ENCODE results near the gene SPOCK1.

Gene SPOCK1

DNA sequence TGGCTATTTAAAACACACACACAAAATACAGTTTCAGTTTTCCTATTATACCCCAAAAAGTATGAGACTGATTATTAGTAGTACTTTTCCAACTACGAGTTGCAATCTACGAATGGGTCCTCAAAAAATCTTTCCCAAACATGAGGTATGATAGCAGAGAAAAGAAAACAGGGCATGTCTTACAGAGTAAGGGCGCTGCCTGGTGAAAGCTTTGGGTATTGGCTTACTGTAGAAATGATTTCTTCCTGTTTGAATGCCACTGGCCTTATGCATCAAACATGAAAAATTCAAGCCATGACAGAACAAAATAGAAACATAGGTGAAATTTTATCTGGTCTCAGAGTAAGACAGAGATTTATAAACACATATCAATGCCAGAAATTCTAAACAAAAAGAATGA is 448.0 kb downstream of the SPOCK1 start:
- FAIRE-seq: no peak

DNA sequence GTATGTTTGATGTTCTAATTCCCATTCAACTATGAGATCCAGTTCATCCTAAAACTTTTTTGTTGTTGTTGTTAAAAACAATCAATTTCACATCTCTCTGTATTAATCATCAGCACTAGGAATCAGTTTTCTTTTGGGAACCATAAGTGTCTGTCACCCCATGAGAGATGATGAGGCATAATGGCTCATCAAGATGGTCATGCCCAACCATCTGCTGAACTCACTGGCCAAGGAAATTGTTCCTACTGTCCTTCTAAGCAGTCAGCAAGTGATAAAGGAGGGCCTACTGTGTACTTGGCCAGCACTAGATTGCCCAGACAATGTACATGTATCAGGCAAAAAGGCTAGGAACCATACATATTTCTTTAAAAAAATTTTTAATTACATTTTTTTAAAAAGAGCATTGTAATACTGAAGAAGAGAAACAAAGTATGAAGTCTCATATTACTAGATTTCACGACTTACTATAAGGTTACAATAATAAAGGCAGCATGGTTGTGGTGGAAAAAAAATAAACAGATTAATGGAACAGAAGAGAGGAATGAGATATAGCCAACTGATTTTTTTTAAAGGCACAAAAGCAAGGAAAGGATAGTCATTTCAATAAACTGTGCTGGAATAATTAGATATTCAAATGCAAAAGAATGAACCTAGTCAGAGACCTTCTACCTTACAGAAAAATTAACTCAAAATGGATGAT is 458.3 kb downstream of the SPOCK1 start:
- no peak for FAIRE-seq

DNA sequence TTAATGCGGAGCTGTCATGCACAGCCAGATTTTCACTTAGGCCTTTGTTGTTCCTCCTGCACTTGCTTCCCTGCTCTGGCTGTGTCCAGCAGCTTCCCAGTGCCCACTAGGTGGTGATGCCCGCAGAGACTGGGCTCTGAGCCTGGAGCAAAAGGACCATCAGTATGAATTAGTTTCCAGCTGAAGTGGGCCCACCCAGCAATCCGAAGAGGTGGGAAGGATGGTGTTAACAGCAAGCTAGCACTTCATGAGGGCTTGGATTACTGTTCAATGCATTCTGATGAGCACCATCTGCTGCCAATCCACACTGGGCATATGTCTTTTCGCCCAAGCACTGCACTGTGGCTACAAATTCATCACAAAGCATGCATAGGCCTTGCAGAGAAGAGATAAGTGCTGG is 459.1 kb downstream of the SPOCK1 start:
- no peak for FAIRE-seq

DNA sequence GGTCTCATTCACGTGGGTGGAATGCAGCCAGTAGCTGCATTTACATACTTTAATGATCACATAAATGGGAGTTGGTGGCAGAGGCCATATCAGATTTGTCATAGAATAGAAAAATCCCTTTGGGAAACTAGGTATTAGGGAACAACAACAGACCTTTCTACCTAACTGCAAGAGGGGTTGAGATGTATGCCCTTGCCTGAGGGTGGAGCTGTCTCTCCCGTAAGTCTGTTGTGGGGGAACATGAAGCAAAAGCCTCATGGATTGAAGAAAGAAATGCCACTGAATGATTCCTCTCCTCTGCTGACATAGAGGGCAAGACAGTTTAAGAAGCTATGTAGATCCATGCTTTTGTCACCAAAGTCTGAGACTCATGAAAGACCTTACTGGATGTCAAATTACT is 461.3 kb downstream of the SPOCK1 start:
- no peak for FAIRE-seq

DNA sequence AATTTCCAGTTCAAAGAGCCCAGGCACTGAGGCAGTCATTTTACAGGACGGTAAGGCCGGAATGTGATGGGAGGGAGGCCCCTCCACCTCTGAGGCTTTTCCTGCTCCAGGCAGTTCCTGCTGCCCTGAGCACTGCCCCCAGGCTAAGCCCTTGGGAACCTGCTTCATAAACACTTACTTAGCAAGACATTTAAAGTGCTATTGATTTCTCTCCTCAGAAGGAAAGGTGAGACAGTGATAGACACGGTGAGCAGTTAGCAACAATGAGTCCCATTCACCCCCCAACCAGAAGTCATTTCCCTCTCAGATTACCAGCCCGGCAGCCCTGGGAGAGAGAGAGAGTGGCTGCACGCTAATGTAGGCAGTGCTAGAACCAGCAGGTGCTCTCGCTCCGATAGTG is 462.5 kb downstream of the SPOCK1 start:
- no peak for FAIRE-seq

DNA sequence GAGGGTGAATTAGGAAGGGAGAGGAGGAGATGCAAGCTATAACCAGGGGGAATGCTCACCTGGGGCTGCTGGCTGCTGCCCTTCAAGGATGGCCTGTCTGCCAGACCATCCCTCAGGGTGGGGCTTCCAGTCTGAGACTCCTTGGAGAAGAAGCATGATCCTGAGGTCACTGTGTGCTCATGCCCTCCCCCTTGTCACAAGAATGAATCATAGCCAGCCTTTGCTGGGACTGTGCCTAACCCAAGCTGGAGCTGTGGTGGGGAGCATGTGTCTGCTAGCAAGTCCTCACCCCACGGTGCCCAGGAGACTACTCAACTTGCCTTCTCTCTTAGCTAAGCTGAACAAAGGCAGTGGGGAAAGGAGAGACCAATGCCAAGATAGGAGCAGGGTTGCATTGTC is 463.6 kb downstream of the SPOCK1 start:
- FAIRE-seq: no peak

DNA sequence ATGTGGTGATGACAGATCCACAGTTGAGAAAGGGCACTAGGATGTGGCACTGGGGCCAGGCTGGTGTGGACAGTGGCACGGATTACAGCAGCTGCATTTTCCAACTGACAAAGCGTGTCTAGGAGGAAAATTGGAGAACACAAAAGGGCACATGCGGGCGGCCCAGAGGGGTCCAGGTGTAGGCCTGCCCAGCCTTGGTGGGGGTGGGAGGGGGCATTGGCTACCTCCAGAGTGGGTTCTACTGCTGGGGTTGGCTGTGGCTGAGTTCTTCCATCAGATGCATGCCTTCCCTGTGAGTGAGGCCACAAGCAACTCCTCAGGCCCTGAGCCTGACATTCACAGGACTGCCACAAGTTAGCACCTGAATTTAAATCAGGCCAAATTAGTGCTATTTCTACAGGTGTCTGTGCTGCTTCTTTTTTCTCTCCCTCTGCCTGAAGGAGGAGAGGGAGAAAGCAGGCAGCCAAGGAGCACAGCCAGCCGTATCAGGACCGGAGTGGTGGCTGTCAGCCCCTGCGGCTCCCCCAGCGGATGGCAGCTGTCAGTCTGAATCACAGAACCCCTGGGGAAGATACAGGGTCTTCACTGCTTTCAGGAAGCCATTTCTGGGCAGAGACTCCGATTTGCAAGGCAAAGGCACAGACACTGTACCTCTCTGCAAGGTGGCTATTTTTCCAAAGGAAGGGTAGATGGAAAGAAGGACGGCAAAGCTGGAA is 464.2 kb downstream of the SPOCK1 start:
- FAIRE-seq: no peak

DNA sequence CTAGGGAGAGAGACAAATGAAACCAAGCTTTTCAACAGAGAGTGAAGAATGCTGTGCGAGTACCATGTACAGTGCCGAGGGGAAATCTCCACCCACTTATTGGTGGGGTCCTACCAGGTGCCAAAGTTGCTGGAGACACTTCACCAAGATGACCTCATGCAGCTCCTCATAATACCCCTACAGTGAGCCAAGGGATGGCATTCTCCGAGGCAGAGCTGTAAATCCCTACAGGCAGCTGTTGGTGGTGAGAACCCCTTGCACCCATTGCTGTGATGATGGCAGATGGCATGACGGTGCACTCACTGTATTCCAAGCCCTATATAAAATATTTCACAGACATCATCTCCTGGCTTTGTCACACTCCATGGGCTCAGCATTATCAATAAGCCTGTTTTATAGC is 464.9 kb downstream of the SPOCK1 start:
- FAIRE-seq: no peak

DNA sequence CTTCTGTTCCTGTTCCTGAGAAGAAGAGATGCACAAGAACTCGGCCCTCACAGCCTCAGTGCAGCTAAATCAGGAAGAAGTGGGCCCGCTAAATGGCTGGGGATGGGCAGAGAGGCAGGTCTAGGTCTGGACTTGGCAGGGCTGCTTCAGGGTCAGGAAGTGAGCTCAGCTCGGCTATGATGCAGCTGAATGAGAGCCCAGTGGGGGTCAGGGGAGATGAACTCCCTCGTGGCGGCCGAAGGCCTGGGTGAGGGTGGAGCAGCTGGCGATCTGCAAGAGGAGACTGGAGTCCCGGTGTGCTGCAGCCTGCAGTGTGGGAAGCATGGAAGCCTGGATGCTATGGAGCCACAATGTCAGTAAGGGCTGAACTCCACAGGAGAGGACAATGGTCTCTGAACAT is 466.2 kb downstream of the SPOCK1 start:
- no peak for FAIRE-seq

DNA sequence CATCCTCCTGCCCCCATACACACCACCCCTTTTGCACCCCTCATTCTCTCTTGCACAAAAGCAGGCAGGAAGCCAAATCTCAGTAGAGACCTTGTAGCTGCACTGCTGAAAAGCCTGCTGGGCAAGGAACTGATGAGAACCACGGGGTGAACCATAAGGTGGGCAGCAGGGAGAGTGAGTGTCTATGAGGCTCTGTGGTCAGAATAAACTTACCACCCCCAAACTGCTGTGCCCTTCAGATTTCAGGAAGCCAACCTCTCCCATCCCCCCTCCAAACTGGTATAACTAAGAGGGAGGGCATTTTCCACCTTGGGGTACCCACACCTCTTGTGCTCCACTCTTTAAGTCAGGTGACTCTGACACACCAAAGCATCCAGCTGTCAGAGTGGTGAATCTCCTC is 471.4 kb downstream of the SPOCK1 start:
- FAIRE-seq: no peak

DNA sequence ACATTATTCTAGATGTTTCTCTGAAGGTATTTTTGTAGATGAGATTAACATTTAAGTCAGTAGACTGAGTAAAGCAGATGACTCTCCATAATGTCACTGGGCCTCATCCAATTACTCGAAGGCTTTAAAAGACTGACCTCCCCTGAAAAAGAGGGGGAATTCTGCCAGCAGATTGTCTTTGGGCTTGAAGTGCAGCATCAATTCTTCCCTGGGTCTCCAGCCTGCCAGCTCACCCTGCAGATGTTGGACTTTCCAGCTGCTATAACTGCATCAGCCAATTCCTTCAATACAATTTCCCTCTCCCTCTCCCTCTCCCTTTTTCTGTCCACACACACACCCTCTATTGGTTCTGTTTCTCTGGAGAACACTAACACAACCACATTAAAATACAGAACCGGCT is 472.8 kb downstream of the SPOCK1 start:
- no peak for FAIRE-seq

DNA sequence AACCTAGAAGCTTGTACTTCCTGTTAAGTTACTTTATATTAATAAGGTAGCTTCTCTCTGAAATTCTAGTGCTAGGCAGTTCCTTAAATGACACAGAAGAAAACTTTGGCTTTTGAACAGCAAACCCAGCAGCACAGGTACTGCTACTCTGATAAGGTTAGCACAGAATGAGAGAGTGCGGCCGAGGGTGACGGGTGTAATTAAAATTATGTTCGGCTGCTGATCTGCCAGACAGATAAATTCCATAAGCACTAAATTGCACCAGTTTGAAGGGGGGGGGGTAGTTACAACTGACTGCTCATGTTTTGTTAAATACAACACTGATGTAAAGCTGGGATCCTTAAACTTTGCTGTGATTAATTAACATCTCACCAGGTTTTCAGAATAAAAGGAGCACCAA is 475.1 kb downstream of the SPOCK1 start:
- no peak for FAIRE-seq

DNA sequence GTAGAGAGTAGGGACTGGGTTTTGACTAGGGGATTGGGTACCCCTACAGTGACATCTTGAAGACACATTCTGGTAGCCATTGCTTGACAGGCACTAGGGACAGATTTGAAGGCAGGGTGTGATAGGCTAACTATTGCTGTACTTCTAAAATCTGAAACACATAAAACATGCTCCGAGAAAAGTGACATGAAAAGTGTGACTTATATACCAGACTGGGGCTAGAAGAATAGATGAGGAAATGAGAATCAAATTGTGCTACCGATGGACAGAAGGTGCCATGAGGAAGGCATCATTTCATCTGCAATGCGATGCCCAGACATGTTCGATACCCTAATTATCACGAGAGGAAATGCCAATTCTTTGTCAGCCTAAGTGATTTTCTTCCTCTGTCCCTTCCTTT is 475.8 kb downstream of the SPOCK1 start:
- no peak for FAIRE-seq

DNA sequence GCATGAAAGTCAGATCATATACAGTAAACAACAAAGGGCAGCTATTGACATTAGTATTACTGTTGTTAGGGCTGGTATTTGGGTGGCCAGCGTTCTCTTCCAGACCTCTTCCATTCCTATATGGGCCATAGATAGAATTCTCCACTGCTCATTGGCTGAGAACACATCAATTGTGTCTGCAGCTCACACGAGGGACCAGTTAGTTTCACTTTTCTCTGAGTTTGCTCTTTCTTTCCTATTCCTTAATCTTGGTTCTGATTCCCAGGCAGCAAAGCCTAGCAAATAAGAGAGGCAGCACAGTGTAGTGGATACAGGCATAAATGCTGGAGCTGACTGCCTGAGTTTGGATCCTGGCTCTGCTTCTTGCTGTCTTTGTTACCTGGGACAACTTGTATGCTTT is 476.4 kb downstream of the SPOCK1 start:
- FAIRE-seq: no peak

DNA sequence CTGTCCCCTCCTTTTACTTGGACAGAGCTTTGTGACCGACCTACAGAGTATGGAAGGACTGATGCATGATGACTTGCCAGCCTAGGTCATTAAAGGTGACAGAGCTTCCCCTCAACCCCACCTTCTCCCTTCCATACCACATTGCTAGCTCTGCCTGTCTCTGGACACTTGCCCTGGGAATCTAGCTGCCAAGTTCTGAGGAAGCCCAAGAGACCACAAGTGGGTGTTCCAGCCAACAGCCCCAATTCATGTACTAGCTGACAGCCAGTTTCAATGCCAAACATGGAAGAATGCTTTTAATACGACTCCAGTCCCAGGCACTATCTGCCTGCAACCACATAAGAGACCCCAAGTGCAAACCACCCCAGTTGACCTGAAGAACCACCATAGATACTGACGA is 477.1 kb downstream of the SPOCK1 start:
- FAIRE-seq: no peak

DNA sequence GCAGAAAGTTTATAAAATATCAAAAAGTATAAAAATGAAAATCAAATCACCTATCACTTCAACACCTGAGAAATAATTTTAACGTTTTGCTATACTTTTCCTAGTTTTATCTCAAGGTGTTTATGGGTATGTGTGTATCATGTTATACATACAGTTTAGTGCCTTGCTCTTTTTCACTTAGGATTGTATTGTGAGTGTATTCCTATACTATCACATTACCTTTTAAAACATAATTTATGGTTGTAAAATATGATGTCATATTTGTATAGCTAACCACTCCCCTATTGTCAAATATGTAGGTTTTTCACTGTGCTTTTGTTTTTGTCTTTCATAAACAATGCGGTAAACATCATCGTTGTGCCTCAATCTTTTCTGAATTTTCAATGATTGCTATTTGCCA is 479.9 kb downstream of the SPOCK1 start:
- FAIRE-seq: no peak

DNA sequence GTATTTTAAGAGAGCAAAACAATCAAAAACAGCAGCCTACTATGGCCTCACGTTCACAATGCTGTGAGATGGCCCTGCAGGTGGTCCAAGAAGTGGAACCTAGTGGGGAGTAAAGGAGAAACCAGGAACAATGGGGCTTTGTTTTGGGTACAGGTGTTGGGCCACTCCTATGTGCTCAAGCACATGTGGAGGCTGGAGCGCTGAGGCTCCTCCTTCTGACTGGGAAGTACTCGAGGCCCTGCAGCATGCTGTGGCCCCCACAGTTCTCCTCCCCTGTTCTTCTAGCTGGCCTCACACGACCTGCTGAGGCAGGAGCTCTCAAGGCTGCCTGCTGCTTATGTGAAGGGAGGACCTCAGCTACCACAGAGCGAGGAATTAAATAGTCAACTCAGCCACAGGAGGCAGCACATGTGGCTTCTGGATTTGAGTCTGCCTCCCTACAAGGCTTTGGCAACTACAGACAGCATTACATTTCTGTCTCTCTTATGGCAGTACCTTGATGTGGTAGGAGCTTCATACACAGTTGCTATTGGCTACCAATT is 482.3 kb downstream of the SPOCK1 start:
- FAIRE-seq: no peak

DNA sequence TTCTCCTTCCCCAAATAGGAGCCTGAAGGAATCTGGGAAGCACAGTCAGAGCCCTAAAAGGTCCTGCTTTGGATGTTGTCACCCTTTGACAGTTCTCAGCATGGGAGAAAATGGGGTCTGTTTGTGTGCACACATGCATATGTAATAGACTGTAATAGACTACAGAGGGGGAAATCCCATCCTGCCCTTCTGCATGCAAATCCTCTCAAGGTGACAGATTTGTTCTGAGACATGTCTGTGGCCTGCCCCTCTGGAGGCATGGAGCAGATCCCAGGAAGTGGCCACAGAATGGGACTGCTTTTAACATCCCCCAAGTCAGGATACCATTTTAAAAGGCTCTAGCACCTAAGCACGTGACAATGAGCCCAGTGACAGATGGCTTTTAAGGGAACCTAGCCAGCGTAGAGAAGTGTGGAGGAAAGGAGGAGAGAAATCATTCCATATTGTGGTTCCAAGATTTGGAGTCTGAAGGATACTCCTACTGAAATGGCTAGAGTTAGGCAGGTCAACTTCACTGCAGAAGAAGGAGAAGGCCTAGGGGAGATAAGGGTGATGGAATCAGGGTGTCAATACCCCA is 483.5 kb downstream of the SPOCK1 start:
- no peak for FAIRE-seq

DNA sequence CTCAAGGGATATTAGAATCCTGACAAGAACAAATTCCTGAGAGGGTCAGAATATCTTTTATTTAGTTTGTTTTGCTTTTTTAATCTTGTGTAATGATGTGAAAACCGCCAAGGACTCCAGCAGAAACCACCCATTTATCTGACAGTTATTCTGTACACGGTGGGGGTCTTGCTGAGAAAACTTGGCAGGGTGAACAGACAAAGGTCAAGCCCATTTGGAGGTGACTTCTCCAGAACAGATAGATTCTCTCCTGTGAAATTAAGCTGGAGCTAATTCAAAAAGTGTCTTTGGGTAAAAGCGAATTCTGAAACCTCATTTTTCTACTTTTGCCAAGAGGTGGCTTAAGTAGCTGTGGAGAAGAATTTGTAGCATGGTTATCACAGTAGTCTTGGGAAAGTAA is 484.4 kb downstream of the SPOCK1 start:
- FAIRE-seq: no peak

DNA sequence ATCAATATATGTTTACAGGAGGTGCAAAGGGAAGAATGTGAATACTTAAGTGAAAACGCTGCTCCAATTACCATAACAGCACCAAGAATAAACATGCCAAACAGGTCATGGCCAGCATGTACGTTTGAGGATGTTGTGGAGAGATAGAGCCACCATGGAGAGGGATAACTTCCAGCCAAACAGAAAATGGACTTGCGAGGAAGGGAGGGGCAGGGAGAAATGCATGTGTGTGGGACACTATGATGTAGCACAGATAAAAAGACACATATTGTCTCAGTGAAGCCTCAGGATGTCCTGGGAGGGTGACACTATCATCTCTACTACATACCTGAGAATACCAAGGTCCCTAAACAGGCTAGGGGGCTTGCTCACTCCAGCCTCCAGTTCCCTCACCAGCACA is 488.9 kb downstream of the SPOCK1 start:
- no peak for FAIRE-seq

DNA sequence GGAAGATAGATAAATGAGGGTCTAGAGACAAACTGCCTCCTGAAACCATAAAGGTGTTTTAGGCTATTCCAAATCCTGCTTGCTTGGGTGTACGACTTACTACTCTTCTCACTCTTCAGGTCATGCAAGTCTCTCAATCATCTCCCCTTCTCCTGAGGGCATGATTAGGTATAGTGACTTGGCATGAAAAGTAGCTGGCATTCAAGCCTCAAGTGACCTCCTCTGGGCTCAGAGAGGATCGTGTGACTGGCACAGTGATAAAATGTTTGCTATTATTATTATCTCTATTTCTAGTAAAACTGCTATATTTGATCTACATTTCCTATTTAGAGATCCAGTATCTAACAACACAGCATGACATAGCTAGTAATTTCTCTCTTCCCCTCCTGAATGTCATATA is 494.8 kb downstream of the SPOCK1 start:
- no peak for FAIRE-seq

DNA sequence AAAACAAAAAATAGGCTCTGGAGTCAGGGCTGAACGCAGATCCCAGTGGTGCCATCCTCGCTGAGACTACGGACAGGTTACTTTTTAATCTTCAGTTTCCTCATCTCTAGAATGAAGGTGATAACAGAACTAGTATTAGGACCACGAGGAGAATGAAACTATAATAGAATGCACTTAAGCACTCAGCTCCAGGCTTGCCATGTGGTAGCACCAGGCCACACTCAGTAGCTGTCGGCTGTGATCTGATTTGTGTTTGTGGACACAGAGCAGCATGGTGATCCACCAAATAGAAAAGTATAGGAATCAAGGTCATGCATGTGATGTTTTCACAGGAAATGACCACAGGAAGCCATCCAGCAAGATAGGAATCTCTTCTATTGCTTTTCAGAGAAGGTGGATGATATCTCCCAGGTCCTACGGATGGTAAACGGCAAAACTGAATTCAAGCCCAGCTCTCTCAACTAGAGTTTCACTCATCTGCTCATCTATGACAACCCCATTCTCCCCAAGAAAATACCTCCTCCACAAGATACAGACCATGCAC is 498.0 kb downstream of the SPOCK1 start:
- FAIRE-seq: no peak

DNA sequence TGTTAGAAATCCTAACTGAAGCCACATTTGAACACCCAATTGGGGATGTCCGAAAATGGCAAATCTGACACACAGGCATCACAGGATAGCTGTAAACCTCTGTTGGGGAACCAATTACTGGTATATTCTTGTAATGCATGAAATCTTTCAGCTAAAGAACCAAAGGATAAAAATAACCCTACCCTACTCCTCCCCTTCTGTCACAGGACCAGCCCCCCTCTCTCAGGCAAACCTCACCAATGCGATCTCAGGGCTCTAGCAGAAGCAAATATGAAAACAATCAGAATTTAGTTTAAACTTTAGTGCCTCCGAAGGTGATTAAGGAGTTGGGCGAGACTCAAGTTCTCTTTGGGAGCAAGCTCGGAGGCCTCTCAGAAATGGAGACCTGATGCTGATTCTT is 499.3 kb downstream of the SPOCK1 start:
- FAIRE-seq: no peak

DNA sequence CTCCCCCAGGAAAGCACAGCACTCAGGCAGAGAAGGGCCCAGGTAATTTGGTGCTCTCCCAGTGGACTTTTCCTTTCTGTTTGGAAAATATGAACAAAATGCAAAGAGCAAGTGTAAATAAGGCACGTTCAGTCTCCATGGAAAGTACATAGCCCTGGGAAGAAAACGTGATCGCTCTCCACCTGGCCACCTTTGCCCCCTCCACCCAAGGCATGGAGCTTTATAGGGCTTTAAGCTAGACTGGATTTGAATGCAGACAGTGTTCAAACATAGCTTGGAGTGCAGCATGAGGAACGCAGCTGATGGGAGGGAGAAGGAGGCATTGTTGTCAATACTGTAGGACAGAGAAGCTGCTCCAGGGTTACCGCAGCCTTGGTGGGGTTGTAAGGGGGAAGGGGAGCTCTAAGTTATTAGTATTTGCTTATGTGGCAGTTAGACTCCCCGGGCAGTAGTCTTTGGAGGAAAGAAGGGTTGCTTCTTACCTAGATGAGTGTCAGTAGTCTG is 500.2 kb downstream of the SPOCK1 start:
- FAIRE-seq: no peak
